Neural cell (in vitro differentiated cells): ENCODE measurements around the gene IKZF4.
"Not testable (repeated sequence)": the region's sequence is repeated elsewhere in the genome, so short reads cannot be mapped to it uniquely, and the experiment has no call there.

ENCODE experiments used
- EP300 ChIP-seq: fragments of 450-650 bp; conservative IDR thresholded peaks from 2 replicates; pipeline ENCODE4 v1.6.1; 2014; ENCODE audit warnings: antibody characterized with exemption, mild to moderate bottlenecking, moderate library complexity; ENCODE audit not compliant: poor library complexity, severe bottlenecking
- EZH2 ChIP-seq: fragments of 200-600, 300-800 bp; shearing (Covaris generic), sonication (generic); IDR thresholded peaks from 2 replicates; pipeline ENCODE4 v1.6.1; 2014; ENCODE audit warnings: antibody characterized with exemption, low read length, borderline replicate concordance, mild to moderate bottlenecking; ENCODE audit not compliant: insufficient read depth, poor library complexity, severe bottlenecking
- MXI1 ChIP-seq: fragments of 450-650 bp; conservative IDR thresholded peaks from 2 replicates; pipeline ENCODE4 v1.6.1; 2014; ENCODE audit warnings: antibody characterized with exemption, mild to moderate bottlenecking; ENCODE audit not compliant: poor library complexity, severe bottlenecking
- REST ChIP-seq: IDR thresholded peaks from 2 replicates; pipeline ENCODE4 v1.6.1; 2012; ENCODE audit warnings: borderline replicate concordance
- TF ChIP-seq, protein P1 (sequence below): fragments of 450-650 bp; IDR thresholded peaks from 2 replicates; pipeline ENCODE4 v1.5.1; 2014; ENCODE audit warnings: antibody characterized with exemption, mild to moderate bottlenecking, moderate library complexity; ENCODE audit not compliant: poor library complexity, severe bottlenecking

- not testable (repeated sequence) for TF ChIP-seq EP300, REST, MXI1, EZH2
- TF ChIP-seq, protein P1, sequence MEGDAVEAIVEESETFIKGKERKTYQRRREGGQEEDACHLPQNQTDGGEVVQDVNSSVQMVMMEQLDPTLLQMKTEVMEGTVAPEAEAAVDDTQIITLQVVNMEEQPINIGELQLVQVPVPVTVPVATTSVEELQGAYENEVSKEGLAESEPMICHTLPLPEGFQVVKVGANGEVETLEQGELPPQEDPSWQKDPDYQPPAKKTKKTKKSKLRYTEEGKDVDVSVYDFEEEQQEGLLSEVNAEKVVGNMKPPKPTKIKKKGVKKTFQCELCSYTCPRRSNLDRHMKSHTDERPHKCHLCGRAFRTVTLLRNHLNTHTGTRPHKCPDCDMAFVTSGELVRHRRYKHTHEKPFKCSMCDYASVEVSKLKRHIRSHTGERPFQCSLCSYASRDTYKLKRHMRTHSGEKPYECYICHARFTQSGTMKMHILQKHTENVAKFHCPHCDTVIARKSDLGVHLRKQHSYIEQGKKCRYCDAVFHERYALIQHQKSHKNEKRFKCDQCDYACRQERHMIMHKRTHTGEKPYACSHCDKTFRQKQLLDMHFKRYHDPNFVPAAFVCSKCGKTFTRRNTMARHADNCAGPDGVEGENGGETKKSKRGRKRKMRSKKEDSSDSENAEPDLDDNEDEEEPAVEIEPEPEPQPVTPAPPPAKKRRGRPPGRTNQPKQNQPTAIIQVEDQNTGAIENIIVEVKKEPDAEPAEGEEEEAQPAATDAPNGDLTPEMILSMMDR, result not testable (repeated sequence)
Measured at GRCh38 chr12:55981882-55982281, 39.0 kb upstream of the IKZF4 start.
